Uterus (tissue), 4 donors: ENCODE results near the gene FZD4. TPM values are rescaled to one million over a fixed set of nuclear protein-coding genes. Genes with fewer than 3 reads are reported as not detected.
"Not testable (repeated sequence)": the region's sequence is repeated elsewhere in the genome, so short reads cannot be mapped to it uniquely, and the experiment has no call there.

Experiments used
- DNase-seq, 2 donors: peaks; one replicate each; pipeline ENCODE4 v3.0.0-alpha.2; 2019 to 2020
- H3K27ac ChIP-seq, 2 donors: fragments of 200-600 bp; sonication (generic); 1 replicate in 1 of 2; 2 replicates in 1 of 2; pipeline ENCODE4 v1.5.1; 2016 to 2018
- H3K27me3 ChIP-seq, 2 donors: fragments of 200-600 bp; sonication (generic); one replicate each; pipeline ENCODE4 v1.5.1; 2018 to 2019; ENCODE audit warnings: control low read depth in 1 of 2
- H3K36me3 ChIP-seq, 2 donors: fragments of 200-600 bp; sonication (generic); one replicate each; pipeline ENCODE4 v1.5.1; 2019; ENCODE audit warnings: control low read depth in 1 of 2
- H3K4me1 ChIP-seq, 2 donors: fragments of 200-600 bp; sonication (generic); one replicate each; pipeline ENCODE4 v1.5.1; 2018 to 2019; ENCODE audit warnings: control low read depth in 1 of 2
- H3K4me3 ChIP-seq, 2 donors: fragments of 200-600 bp; sonication (generic); 1 replicate in 1 of 2; 2 replicates in 1 of 2; pipeline ENCODE4 v1.5.1; 2018 to 2019; ENCODE audit warnings: mild to moderate bottlenecking in 1 of 2
- H3K9me3 ChIP-seq, 2 donors: fragments of 200-600 bp; sonication (generic); one replicate each; pipeline ENCODE4 v1.5.1; 2019; ENCODE audit warnings: control low read depth in 1 of 2
- POLR2A ChIP-seq, 2 donors: fragments of 450-650 bp; IDR thresholded peaks; one replicate each; pipeline ENCODE4 v1.6.1; 2016; ENCODE audit warnings: antibody characterized with exemption in 2 of 2, mild to moderate bottlenecking in 1 of 2, moderate library complexity in 1 of 2
- intact Hi-C: fragments of 100-400 bp; cut with DNase I; formaldehyde crosslinking; loops from one replicate; pipeline ENCODE4 v1.15.1; 2023; ENCODE audit warnings: low total_unique reads
- total RNA-seq, 4 donors: library from RNA; depleted of rRNA in 3 of 4; stranded (reverse); fragments of >200 nt in 3 of 4; gene quantifications; one replicate each; pipeline versions ENCODE4 v1.1.0 to v1.2.4, GENCODE V29; 2014 to 2023
- TF ChIP-seq, protein P1 (sequence below), 4 experiments: fragments of 200-600 bp in 2 of 4; fragments of 450-650 bp in 2 of 4; sonication (generic) in 2 of 4; IDR thresholded peaks; one replicate each; pipeline ENCODE4 v1.5.1; 2016 to 2019; ENCODE audit warnings: antibody characterized with exemption in 4 of 4, mild to moderate bottlenecking in 2 of 4, moderate library complexity in 1 of 4
- donor health status: DM: yes; HTN: yes; CAD: no.

The FZD4 gene
- 10 to 100 TPM; 47.4 to 77.6 (median 49.4) TPM for total RNA-seq

DNA sequence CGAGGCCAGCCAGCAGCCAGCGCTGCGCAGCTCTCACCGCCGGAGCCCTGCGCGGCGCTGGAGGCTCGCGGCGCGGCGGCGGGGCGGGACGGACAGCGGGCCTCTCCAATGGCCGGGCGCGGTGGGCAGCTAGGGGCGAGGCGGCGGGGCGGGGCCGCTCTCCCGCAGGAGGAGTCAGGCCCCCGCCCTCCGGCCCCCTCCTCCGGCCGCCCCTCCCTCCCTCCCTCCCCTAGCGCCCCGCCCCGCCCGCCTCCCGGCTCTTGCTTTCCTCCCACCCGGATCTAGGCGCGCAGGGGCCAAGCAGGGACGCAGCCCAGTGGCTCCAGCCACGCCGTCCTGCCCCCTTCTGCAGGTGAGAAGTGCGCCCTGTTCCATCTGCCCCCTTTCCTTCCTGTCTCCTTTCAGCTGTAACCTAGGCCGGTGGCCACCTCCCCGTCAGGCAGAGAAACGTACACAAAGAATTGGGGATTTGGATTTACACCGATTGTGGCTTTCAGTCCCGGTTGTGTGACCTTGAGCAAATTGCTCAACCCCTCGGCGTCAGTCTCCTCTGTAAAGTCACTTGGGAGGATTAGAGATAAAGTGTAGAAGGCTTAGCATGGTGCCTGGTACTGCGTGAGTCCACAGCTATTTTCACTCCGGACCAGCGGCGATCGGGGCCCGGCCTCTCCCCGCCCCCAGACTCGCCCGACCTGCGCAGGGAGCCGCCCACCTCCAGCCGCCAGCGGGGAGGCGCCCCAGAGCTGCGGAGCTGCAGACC lies at the start of gene FZD4:
Gene FZD4, minus strand, starts transcription at position 35 of the 760 bp plus-strand sequence. CDS start 310 bp downstream, outside the sequence.
- H3K36me3 ChIP-seq = no peaks in the 10 kb centered on the region
- peak within 1 kb of the TSS; percentile 95 to 97 for H3K27ac ChIP-seq
- peak; percentile 91 for DNase-seq
- H3K9me3 ChIP-seq = no peaks in the 10 kb centered on the region
- intact Hi-C loops = no loop called here
- peak within 1 kb of the TSS; percentile 90 to 97 for H3K4me3 ChIP-seq
- H3K4me1 ChIP-seq = no peaks in the 10 kb centered on the region
- TF ChIP-seq, protein P1, sequence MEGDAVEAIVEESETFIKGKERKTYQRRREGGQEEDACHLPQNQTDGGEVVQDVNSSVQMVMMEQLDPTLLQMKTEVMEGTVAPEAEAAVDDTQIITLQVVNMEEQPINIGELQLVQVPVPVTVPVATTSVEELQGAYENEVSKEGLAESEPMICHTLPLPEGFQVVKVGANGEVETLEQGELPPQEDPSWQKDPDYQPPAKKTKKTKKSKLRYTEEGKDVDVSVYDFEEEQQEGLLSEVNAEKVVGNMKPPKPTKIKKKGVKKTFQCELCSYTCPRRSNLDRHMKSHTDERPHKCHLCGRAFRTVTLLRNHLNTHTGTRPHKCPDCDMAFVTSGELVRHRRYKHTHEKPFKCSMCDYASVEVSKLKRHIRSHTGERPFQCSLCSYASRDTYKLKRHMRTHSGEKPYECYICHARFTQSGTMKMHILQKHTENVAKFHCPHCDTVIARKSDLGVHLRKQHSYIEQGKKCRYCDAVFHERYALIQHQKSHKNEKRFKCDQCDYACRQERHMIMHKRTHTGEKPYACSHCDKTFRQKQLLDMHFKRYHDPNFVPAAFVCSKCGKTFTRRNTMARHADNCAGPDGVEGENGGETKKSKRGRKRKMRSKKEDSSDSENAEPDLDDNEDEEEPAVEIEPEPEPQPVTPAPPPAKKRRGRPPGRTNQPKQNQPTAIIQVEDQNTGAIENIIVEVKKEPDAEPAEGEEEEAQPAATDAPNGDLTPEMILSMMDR (IDR thresholded peaks at IDR 0.05) = peak; percentile 34 to 57 (median 54)
- peak; percentile 95 for TF ChIP-seq POLR2A (IDR thresholded peaks at IDR 0.05)
- H3K27me3 ChIP-seq = no peaks in the 10 kb centered on the region

DNA sequence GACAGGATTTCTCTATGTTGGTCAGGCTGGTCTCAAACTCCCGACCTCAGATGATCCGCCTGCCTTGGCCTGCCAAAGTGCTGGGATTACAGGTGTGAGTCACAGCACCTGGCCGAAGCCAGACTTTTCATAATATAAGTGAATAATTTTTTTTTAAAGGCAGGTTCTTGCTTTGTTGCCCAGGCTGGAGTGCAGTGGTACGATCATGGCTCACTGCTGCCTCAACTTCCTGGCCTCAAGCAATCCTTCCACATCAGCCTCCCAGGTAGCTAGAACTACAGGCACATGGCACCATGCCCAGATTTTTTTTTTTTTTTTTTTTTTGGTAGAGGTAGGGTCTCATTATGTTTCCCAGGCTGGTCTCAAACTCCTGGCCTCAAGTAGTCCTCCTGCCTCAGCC lies 49.1 kb upstream of the FZD4 start:
- DNase-seq, H3K9me3 ChIP-seq, H3K27me3 ChIP-seq, H3K4me1 ChIP-seq, H3K27ac ChIP-seq, H3K36me3 ChIP-seq, intact Hi-C loops, H3K4me3 ChIP-seq: not testable (repeated sequence)

DNA sequence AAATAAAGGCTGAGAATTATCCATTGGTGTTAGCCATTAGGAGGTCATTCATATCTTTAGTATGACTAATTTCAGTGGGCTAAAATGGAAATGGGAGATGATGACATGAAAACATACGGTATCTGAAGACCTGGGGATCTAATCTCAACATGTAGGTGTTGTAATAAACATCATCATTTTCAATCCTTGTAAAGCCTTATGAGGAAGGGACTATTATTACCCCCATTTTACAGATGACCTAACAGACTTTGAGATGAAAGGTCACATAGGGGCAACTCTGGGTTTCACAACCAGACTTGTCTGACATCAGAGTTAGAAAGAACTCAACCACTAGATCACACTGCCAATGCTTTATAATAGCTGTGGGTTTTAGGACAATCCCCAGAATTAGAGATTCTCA lies 47.7 kb upstream of the FZD4 start:
- H3K9me3 ChIP-seq = no peaks in the 10 kb centered on the region
- no peaks in the 10 kb centered on the region for H3K36me3 ChIP-seq
- no peaks in the 10 kb centered on the region for H3K4me1 ChIP-seq
- no peak for TF ChIP-seq POLR2A (IDR thresholded peaks at IDR 0.05)
- TF ChIP-seq, protein P1 (IDR thresholded peaks at IDR 0.05) = no peak
- no peak overlapping the region for H3K27ac ChIP-seq
- no peak overlapping the region for H3K4me3 ChIP-seq
- intact Hi-C loops = no loop called here
- no peaks in the 10 kb centered on the region for H3K27me3 ChIP-seq
- no peak for DNase-seq

DNA sequence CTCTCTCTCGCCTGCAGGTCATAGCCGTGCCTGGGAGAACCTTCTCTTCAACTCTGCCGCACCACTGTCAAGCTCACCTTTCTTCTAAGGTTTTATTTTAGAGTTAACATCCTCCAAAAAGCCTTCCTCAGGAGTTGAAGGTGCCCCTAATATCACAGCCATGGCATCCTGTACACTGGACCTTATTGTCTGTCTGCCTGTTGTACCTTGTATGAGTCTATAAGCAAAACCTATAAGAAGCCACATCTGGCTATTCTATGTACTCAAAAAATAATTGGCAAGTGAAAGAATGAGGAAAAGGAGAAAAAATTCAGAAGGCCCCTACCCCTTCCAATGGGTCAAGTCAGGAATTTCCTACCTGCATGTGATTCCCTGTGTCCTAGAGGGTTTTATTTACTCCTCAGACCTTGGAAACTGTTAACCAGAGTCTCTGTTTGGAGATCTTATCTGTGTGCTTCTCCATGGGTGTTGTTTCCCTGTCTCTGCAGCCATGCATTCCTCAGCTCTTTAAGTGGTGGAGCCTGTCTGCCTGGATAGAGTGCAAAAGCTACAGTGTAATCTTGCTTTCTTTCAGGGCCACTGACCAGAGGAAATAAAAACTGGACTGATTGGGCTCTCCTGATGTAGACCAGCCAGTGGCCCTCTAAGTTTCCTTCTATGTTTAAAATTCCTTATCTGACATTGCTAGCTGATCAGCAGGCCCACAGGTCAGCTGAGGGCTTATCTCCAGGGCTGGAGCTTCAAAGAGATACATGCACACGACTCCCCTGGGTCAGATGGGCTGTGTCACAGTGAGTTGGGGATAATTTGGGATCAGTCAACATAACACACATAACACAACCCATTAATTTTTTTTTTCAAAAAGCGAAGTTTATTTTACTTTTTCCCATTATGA lies 44.9 kb upstream of the FZD4 start:
- TF ChIP-seq POLR2A (IDR thresholded peaks at IDR 0.05) = no peak
- Histone ChIP-seq H3K27me3 (no peaks in the 10 kb centered on the region), H3K4me1 (no peaks in the 10 kb centered on the region), H3K4me3 (no peak overlapping the region), H3K9me3 (no peaks in the 10 kb centered on the region), H3K36me3 (no peaks in the 10 kb centered on the region), H3K27ac (no peak overlapping the region)
- DNase-seq = no peak
- intact Hi-C loops = no loop called here

DNA sequence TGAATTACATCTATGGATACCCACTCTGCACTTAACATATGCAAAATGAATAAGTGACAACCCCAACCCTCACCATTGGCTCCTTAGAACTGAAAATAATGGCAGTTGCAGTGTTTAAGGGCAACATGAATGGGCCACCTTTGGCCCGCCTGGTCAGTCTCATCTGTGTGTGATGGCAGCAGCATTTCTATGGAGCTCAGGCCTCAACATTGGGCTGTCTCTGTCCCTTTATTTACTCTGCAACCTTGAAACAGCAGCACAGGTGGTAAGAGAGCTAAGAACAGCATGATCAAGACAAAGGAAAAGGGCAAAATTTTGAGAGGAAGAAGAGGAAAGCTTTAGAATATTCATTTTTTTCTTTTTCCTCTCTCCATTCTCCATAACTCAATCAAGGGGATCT lies 44.2 kb upstream of the FZD4 start:
- intact Hi-C loops = no loop called here
- DNase-seq = no peak
- Histone ChIP-seq H3K27me3 (no peaks in the 10 kb centered on the region), H3K4me1 (no peaks in the 10 kb centered on the region), H3K27ac (no peak overlapping the region), H3K9me3 (no peaks in the 10 kb centered on the region), H3K36me3 (no peaks in the 10 kb centered on the region), H3K4me3 (no peak overlapping the region)
- TF ChIP-seq, protein P1 (IDR thresholded peaks at IDR 0.05) = no peak
- no peak for TF ChIP-seq POLR2A (IDR thresholded peaks at IDR 0.05)
